SW480 (cell line): Measurements from ENCODE around the gene FARP2.
A peak's percentile ranks its signal among the peaks of the same experiment; 100 is the strongest.
"Not testable (repeated sequence)": the region's sequence is repeated elsewhere in the genome, so short reads cannot be mapped to it uniquely, and the experiment has no call there.

Source experiments
- DNase-seq: peaks from one replicate; pipeline ENCODE4 v3.0.0-alpha.2; 2016; ENCODE audit warnings: low spot score

Gene FARP2

GRCh38 chr2:241505086-241505780, 149.1 kb downstream of the FARP2 start:
- DNase-seq, result no peak

GRCh38 chr2:241505781-241506201, 149.7 kb downstream of the FARP2 start:
- DNase-seq, result no peak

DNA sequence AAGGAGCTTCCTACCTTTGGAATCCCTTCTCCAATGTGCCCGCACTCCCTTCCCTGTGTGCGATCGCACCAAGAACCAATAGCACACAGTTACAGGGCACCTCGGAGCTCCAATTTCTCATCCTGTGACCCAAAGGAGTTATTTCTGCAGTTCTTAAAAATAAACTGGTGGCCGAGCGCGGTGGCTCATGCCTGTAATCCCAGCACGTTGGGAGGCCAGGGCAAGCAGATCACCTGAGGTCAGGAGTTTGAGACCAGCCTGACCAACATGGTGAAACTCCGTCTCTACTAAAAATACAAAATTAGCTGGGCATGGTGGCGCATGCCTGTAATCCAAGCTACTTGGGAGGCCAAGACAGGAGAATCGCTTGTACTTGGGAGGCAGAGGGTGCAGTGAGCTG, 150.2 kb downstream of the FARP2 start:
- DNase-seq, result not testable (repeated sequence)

DNA sequence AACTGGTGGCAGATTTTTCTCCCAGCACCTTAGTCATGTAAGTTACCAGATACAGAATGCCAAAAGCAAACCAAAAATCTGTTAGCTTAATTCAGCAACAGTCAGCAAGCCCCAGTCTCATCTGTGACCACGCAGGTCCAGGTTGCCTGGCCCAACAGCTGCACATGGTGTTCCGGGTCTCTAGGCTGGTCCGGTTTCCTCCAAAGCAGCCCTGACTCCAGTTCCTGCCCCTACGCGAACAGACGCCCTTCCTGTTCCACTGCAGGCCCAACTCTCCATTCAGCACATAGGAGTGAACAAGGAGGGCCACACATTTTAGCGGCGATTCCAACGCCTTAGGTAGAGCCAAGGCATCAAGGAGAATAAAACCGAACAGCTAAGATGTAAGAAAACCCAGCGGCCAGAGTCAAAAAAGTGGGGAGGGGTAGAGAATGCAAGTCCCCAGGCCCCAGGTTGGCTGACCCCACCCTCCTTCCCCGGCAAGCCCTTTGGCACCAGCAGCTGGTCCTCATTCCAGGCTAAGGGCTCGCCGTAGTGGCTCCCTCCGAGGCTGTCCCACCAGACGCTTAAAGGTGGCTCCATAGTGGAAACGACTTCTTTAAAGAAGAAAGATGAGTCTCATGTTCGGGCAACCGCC, 150.8 kb downstream of the FARP2 start:
- no peak for DNase-seq

- DNase-seq, result peak; percentile 49
These were observed 151.6 kb downstream of the FARP2 start for GRCh38 chr2:241507430-241508239.

DNA sequence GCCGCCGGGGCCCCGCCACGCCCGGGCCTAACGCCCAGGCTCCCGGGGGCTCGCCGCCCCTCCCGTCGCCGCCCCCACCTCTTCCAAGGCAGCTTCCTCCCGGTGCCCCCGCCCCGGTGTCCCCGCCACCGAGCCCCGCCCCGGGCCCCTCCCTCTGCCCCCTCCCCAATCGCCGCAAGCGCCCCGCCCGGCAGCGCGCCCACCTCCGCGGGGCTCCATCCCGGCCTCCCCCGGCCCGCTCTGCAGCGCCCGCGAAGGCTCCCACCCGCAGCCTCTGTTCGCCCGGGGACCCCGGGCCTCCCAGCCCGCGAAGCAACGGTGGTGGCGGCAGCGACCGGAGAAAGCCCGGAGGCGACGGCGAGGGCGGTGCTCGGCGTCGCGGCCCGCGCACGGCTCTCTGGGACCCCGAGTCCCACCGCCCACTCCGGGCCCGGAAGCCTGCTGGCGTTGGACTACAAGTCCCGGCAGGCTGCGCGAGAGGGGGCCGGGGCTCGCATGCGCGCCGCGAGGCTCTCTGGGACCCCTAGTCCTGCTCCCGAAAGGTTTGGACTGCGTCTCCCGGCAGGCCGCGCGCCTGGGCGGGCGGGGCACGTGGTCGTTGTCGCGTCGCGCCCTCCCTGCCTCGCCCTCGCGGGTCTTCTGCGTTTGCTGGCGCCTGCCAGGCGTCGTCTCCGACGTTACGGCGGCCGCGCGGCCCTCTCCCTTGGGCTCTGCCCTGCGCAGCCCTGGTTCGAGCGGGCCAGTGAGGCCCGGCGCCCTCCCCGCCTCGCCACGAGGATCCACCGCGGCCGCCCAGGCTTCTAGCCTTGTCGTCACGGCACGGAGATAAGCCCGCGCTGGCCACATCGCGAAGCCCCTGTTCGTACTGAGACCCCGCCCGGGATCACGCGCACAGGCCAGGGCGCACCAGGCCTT, 152.4 kb downstream of the FARP2 start, which contains the start of gene STK25:
TSS of gene STK25 (minus strand) at position 345 of the 915 bp plus-strand sequence. CDS start 549 bp downstream, outside the sequence.
- DNase-seq, result peak; percentile 95

DNA sequence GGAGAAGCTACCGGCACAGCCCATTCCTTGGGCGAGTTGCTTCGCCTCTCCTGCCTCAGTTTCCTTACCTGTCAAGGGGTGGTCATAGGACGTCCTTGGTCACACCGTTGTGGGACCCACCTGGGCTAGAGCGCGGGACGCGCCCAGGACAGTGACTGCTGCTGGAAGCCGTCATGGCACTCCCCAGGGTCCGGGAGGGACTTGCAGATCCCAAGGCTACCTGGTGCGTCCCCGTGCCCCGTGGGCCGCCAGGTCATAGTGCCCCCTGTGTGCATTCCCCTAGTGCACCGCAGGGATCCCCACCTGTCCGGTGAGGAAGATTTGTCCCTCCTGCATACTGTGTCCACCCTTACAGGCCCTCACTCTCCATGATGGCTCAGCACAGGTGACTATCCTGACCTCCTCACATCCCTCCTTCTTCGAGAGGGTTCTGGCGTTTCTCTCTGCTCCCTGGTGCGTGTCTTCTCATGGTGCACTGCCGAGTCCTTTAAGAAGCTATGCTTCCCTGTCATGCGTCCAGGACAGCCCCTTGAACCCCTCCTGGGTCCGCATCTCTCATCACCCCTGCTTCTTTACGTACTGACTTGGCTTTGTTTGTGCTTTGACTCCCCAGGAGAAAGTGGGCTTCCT, 153.2 kb downstream of the FARP2 start:
- no peak for DNase-seq

DNA sequence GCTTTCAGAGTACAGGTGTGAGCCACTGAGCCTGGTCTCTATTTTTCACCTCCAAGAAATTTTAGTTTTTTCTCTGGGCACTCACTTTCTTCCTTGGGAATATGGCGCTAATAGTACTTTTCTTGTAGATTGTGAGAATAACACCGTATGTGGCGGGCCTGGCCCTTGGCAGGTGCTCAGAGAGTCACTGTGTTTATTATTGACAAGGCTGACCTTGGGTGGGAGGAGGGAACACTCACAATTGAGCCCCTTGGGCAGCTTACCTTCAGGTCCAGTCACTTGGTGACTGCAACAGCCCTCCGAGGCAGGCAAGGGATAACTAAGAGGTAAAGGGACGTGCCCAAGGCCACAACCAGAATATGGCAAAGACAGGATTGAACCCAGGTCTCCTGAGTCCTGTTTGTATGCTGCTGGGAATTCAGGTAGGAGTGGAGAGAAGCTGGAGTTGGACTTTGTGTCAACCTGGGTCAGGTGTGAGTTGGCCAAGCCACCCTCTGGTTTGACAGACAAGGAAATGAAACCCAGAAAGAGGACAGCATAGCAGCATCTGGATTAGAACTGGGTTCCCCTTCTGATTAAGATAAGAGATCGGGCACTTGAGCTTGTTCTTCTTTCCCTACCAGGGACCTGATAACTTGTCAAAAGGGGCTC, 155.1 kb downstream of the FARP2 start:
- DNase-seq, result no peak

DNA sequence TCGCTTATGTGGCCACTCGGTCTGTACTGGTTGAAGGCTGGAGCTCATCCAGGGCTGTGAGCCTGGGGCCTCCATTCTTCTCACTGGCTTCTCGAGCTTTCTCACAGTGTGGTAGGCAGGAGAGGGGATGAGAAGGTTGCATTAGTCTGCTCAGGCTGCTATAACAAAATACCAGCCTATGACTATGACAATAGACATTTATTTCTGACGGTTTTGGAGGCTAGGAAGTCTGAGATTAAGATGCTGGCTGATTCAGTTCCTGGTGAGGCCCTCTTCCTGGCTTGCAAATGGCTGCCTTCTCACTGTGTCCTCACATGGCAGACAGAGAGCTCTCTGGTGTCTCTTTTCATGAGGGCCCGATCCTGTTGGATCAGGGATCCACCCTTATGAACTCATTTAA, 158.5 kb downstream of the FARP2 start:
- no peak for DNase-seq

GRCh38 chr2:241514986-241515737, 159.1 kb downstream of the FARP2 start:
- no peak for DNase-seq

- no peak for DNase-seq
These were observed 160.5 kb downstream of the FARP2 start for GRCh38 chr2:241516520-241516965.

DNA sequence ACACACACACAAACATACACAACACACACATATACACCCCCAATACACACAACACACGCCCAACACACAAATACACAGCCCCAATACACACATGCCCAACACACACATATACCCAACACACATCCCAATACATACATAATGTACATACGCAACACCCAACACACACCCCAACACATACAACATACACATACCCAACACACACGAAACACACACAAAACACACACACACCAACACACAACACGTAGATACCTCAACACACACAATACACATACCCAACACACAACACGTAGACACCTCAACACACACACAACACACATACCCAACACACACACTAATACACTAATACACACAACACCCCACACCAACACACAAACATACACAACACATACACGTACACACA, 161.2 kb downstream of the FARP2 start:
- DNase-seq, result no peak

GRCh38 chr2:241519669-241520068, 163.6 kb downstream of the FARP2 start:
- DNase-seq, result no peak

DNA sequence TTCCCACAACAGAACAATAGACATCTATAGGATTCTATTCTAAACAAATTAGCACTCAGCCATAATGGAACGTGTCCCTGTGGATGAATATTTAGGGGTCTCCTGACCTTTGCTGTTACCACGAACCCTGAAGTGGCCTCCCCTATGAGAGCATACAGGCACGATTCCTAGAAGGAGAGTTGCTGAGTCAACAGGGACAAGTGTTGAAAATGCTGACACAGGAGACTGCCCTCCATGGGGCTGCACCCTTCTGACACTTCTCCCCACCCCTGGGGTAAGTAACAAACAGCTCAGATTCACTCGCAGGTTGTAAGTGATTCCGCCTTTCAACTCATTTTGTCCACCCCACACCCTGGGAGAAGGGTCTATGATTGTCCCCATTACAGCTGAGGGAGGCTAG, 166.4 kb downstream of the FARP2 start:
- no peak for DNase-seq

DNA sequence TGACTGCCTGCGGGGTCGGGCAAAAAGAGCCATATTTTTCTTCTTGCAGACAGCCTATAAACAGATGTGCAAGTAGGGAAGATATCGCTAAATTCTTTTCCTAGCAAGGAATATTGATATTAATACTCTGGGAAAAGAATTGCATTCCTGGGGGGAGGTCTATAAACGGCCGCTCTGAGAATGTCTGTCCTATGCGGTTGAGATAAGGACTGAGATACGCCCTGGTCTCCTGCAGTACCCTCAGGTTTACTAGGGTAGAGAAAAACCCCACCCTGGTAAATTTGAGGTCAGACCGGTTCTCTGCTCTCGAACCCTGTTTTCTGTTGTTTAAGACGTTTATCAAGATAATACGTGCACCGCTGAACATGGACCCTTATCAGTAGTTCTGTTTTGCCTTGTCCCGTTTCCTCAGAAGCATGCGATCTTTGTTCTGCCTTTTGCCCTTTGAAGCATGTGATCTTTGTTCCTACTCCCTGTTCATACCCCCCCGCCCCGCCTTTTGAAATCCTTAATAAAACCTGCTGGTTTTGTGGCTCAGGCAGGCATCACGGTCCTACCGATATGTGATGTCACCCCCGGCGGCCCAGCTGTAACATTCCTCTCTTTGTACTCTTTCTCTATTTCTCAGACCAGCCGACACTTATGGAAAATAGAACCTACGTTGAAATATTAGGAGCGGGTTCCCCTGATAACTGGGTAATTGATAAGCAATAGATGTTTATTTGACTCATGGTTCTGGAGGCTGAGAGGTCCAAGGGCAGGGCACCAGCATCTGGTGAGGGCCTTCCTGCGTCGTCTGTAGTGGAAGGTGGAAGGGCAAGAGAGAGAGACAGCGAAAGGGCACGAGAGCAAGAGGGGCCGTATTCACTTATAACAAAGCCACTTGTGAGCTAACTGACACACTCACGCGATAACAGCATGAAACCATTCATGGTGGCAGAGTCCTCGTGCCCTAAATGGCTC, 170.0 kb downstream of the FARP2 start:
- DNase-seq, result not testable (repeated sequence)

DNA sequence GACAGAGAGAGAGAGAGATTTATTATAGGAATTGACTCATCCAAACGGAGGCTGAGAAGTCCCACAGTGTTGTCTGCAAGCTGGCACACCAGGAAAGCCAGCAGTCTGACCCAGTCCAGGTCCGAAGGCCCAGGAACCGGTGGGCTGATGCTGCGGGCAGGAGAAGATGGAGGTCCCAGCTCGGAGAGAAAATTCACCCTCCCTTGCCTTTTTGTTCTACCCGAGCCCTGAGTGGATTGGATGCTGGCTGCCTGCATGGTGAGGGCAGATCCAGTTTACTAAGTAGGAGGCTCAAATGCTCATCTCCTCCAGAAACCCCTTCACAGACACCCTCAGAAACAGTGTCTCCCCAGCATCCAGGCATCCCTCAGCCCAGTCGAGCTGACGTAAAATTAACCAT, 174.5 kb downstream of the FARP2 start:
- DNase-seq, result no peak

DNA sequence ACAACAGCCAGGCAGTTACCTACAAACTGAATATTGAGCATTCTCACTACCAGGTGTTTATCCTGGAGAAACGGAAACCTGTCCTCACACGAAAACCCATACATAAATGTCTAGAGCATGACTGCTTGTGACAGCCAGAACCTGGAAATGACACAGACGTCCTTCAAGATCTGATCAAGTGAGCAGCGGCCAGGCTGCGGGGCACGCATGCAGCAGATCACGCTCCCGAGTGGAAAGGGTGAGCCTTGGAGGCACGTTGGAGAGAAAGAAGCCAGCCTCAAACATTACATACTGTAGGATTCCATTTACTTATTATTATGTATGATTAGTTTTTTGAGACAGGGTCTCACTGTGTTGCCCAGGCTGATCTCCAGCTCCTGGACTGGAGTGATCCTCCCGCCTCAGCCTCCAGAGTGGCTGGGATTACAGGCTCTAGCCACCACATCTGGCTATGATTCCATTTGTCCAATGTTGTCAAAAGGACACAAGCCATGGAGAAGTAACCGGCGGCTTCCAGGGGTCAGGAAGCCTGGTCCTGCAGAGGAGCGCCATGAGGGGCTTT, 175.2 kb downstream of the FARP2 start:
- DNase-seq, result no peak

GRCh38 chr2:241532168-241532567, 176.1 kb downstream of the FARP2 start:
- DNase-seq, result no peak
